Glomerular visceral epithelial cell (primary cell): Measurements from ENCODE around the gene ERI3.

Experiments used
- DNase-seq: peaks from one replicate; pipeline ENCODE4 v3.0.0-alpha.2; 2016; ENCODE audit errors: extremely low spot score

The ERI3 gene

GRCh38 chr1:44348061-44348485 lies 7.0 kb downstream of the ERI3 start:
- no peak for DNase-seq

- DNase-seq = no peak
Measured at GRCh38 chr1:44347280-44347679, 7.8 kb downstream of the ERI3 start.

GRCh38 chr1:44346878-44347277 lies 8.2 kb downstream of the ERI3 start:
- DNase-seq = no peak

- no peak for DNase-seq
Measured at GRCh38 chr1:44346184-44346583, 8.9 kb downstream of the ERI3 start.

- no peak for DNase-seq
Measured at GRCh38 chr1:44345187-44345775, 9.8 kb downstream of the ERI3 start.

- no peak for DNase-seq
Measured at GRCh38 chr1:44339731-44340130, 15.3 kb downstream of the ERI3 start.

- DNase-seq = no peak
Measured at GRCh38 chr1:44338136-44338535, 16.9 kb downstream of the ERI3 start.

- DNase-seq = no peak
Measured at GRCh38 chr1:44336668-44337067, 18.4 kb downstream of the ERI3 start.

- no peak for DNase-seq
Measured at GRCh38 chr1:44334968-44335367, 20.1 kb downstream of the ERI3 start.

- DNase-seq = no peak
Measured at GRCh38 chr1:44333376-44333775, 21.7 kb downstream of the ERI3 start.

- no peak for DNase-seq
Measured at GRCh38 chr1:44332505-44332904, 22.6 kb downstream of the ERI3 start.

GRCh38 chr1:44330935-44331334 lies 24.1 kb downstream of the ERI3 start:
- no peak for DNase-seq

- no peak for DNase-seq
Measured at GRCh38 chr1:44328671-44329416, 26.2 kb downstream of the ERI3 start.

- DNase-seq = peak; percentile 100
Measured at GRCh38 chr1:44327679-44328491, 27.2 kb downstream of the ERI3 start.

GRCh38 chr1:44326821-44327465 lies 28.1 kb downstream of the ERI3 start:
- no peak for DNase-seq

GRCh38 chr1:44326024-44326701 lies 28.9 kb downstream of the ERI3 start:
- no peak for DNase-seq

- DNase-seq = no peak
Measured at GRCh38 chr1:44323947-44324346, 31.1 kb downstream of the ERI3 start.

- no peak for DNase-seq
Measured at GRCh38 chr1:44322367-44322766, 32.7 kb downstream of the ERI3 start.

GRCh38 chr1:44321466-44321865 lies 33.6 kb downstream of the ERI3 start:
- no peak for DNase-seq

- DNase-seq = peak; percentile 47
Measured at GRCh38 chr1:44318097-44319088, 36.7 kb downstream of the ERI3 start.
